ENCODE results near the gene PTGES3L.

DNA sequence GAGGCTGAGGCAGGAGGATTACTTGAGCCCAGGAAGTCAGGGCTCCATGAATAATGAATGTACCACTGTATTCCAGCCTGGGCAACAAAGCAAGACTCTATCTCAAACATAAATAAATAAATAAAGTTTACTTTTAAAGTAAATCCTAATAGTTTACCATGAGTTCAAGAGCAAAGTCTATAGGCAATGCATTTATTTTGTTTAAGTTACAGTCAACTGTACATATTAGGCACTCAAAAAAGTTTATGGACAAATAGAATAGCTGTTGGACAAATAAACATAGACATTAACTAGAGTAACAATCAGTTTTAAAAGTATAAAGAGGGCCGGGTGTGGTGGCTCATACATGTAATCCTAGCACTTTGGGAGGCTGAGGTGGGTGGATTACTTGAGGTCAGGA, 12.0 kb downstream of the PTGES3L start:
- no peak for TF ChIP-seq GABPA (IDR thresholded peaks at IDR 0.05 in 1 of 2, conservative IDR thresholded peaks at IDR 0.05 in 1 of 2)
- TF ChIP-seq, protein P1, sequence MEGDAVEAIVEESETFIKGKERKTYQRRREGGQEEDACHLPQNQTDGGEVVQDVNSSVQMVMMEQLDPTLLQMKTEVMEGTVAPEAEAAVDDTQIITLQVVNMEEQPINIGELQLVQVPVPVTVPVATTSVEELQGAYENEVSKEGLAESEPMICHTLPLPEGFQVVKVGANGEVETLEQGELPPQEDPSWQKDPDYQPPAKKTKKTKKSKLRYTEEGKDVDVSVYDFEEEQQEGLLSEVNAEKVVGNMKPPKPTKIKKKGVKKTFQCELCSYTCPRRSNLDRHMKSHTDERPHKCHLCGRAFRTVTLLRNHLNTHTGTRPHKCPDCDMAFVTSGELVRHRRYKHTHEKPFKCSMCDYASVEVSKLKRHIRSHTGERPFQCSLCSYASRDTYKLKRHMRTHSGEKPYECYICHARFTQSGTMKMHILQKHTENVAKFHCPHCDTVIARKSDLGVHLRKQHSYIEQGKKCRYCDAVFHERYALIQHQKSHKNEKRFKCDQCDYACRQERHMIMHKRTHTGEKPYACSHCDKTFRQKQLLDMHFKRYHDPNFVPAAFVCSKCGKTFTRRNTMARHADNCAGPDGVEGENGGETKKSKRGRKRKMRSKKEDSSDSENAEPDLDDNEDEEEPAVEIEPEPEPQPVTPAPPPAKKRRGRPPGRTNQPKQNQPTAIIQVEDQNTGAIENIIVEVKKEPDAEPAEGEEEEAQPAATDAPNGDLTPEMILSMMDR (IDR thresholded peaks at IDR 0.05; ENCODE audit: low read depth, low read length, missing input control): no peak

Data from liver (tissue), 3 donors.